GM18873 (cell line): ENCODE measurements around the gene EXD3.

ENCODE experiments used
- ATAC-seq: cut with Tn5 transposase; IDR thresholded peaks from one replicate; pipeline ENCODE4 v1.9.1; 2021; ENCODE audit warnings: mild to moderate bottlenecking, moderate library complexity, moderate number of reproducible peaks; ENCODE audit not compliant: unreplicated experiment, low FRiP score

The EXD3 gene

GRCh38 chr9:137449081-137449844 is 26.3 kb upstream of the EXD3 start:
- no peak for ATAC-seq

GRCh38 chr9:137448602-137448962 is 25.6 kb upstream of the EXD3 start:
- ATAC-seq: no peak

- ATAC-seq: no peak
Measured at GRCh38 chr9:137447722-137448601, 25.0 kb upstream of the EXD3 start.

GRCh38 chr9:137446851-137447471 is 24.0 kb upstream of the EXD3 start:
- ATAC-seq: no peak

- ATAC-seq: no peak
Measured at GRCh38 chr9:137445930-137446431, 23.0 kb upstream of the EXD3 start.

GRCh38 chr9:137445275-137445807 is 22.4 kb upstream of the EXD3 start:
- no peak for ATAC-seq

GRCh38 chr9:137444106-137444790 is 21.3 kb upstream of the EXD3 start:
- ATAC-seq: no peak

- ATAC-seq: no peak
Measured at GRCh38 chr9:137441935-137442321, 19.0 kb upstream of the EXD3 start.

GRCh38 chr9:137441289-137441934 is 18.4 kb upstream of the EXD3 start, which contains the start of gene ENTPD8:
Gene ENTPD8, minus strand, starts transcription at chr9:137441357. Its CDS starts 3,072 bp downstream, at chr9:137438285.
- no peak for ATAC-seq

GRCh38 chr9:137439158-137439714 is 16.3 kb upstream of the EXD3 start:
- ATAC-seq: no peak

GRCh38 chr9:137438591-137439157 is 15.7 kb upstream of the EXD3 start:
- no peak for ATAC-seq

GRCh38 chr9:137437691-137438590 is 15.0 kb upstream of the EXD3 start:
- no peak for ATAC-seq

- no peak for ATAC-seq
Measured at GRCh38 chr9:137436761-137437600, 14.0 kb upstream of the EXD3 start.

- no peak for ATAC-seq
Measured at GRCh38 chr9:137435980-137436760, 13.2 kb upstream of the EXD3 start.

- no peak for ATAC-seq
Measured at GRCh38 chr9:137435381-137435891, 12.5 kb upstream of the EXD3 start.
